HepG2 (cell line): ENCODE data around the gene CD7. TPM values are rescaled to one million over a fixed set of nuclear protein-coding genes. Genes with fewer than 3 reads are reported as not detected.

Experiments
- AGO2 ChIP-seq: fragments of 200-400 bp; formaldehyde crosslinking; optimal IDR thresholded peaks from 2 replicates; pipeline ENCODE3; 2017; ENCODE audit warnings: mild to moderate bottlenecking, low read depth, low read length, moderate library complexity
- CBFB ChIP-seq: sonication (generic); formaldehyde crosslinking; IDR thresholded peaks from 2 replicates; pipeline ENCODE4 v1.4.0; 2020; ENCODE audit warnings: missing genetic modification reagents
- CBX2 ChIP-seq, 2 experiments: fragments of 200-600 bp in 1 of 2; sonication (generic); formaldehyde crosslinking in 1 of 2; IDR thresholded peaks; 2 replicates each; pipeline versions ENCODE4 v1.7.0 to v1.8.1; 2018 to 2022; ENCODE audit warnings: low read depth in 2 of 2, low read length in 1 of 2, mild to moderate bottlenecking in 1 of 2, missing genetic modification reagents in 1 of 2
- CBX5 ChIP-seq: sonication (generic); formaldehyde crosslinking; IDR thresholded peaks from 2 replicates; pipeline ENCODE4 v1.4.0; 2020; ENCODE audit warnings: missing genetic modification reagents, borderline replicate concordance
- CENPBD1 ChIP-seq: sonication (generic); formaldehyde crosslinking; IDR thresholded peaks from 2 replicates; pipeline ENCODE4 v1.8.0; 2022; ENCODE audit warnings: missing genetic modification reagents, low read depth, mild to moderate bottlenecking, borderline replicate concordance
- DMAP1 ChIP-seq: IDR thresholded peaks from 2 replicates; pipeline ENCODE4 v1.6.1; 2016
- E2F5 ChIP-seq: sonication (generic); formaldehyde crosslinking; conservative IDR thresholded peaks from 2 replicates; pipeline ENCODE4 v1.4.0; 2020; ENCODE audit warnings: missing genetic modification reagents
- FOSL1 ChIP-seq: sonication (generic); formaldehyde crosslinking; IDR thresholded peaks from 2 replicates; pipeline ENCODE4 v1.9.0; 2021; ENCODE audit warnings: missing genetic modification reagents, borderline replicate concordance
- HIVEP1 ChIP-seq: sonication (generic); formaldehyde crosslinking; IDR thresholded peaks from 2 replicates; pipeline ENCODE4 v1.4.0; 2020; ENCODE audit warnings: mild to moderate bottlenecking, missing genetic modification reagents
- KLF15 ChIP-seq: sonication (generic); formaldehyde crosslinking; IDR thresholded peaks from 2 replicates; pipeline ENCODE4 v1.8.1; 2023; ENCODE audit warnings: borderline replicate concordance, mild to moderate bottlenecking, inconsistent platforms, missing genetic modification reagents, mixed read lengths
- MXI1 ChIP-seq: IDR thresholded peaks from 3 replicates; pipeline ENCODE4 v1.6.1; 2012; ENCODE audit warnings: low read depth, low read length, inconsistent platforms, borderline replicate concordance
- NCOA2 ChIP-seq: sonication (generic); formaldehyde crosslinking; IDR thresholded peaks from 2 replicates; pipeline ENCODE4 v1.8.0; 2022; ENCODE audit warnings: inconsistent platforms
- POLR2A ChIP-seq, 2 experiments: IDR thresholded peaks; 2 replicates each; pipeline ENCODE4 v1.6.1; 2011; ENCODE audit warnings: low read depth in 2 of 2, low read length in 2 of 2, mild to moderate bottlenecking in 1 of 2, moderate library complexity in 1 of 2; ENCODE audit not compliant: insufficient read depth in 1 of 2
- RARG ChIP-seq: sonication (generic); formaldehyde crosslinking; IDR thresholded peaks from 2 replicates; pipeline ENCODE4 v1.4.0; 2020; ENCODE audit warnings: low read depth, mild to moderate bottlenecking, missing genetic modification reagents
- SKI ChIP-seq: fragments of 450-650 bp; IDR thresholded peaks from one replicate; pipeline ENCODE4 v1.6.1; 2018; ENCODE audit warnings: mild to moderate bottlenecking; ENCODE audit not compliant: partially characterized antibody
- SRY ChIP-seq: sonication (generic); formaldehyde crosslinking; IDR thresholded peaks from 2 replicates; pipeline ENCODE4 v1.8.0; 2022; ENCODE audit warnings: mild to moderate bottlenecking, missing genetic modification reagents
- ZFP36L1 ChIP-seq: sonication (generic); formaldehyde crosslinking; IDR thresholded peaks from 2 replicates; pipeline ENCODE4 v1.8.0; 2022; ENCODE audit warnings: mild to moderate bottlenecking, missing genetic modification reagents, moderate library complexity
- ZIK1 ChIP-seq: sonication (generic); formaldehyde crosslinking; IDR thresholded peaks from 2 replicates; pipeline ENCODE4 v1.5.0; 2020; ENCODE audit warnings: mild to moderate bottlenecking, low read depth, missing genetic modification reagents, borderline replicate concordance
- ZKSCAN1 ChIP-seq: fragments of 150-350 bp; IDR thresholded peaks from 2 replicates; pipeline ENCODE4 v1.6.1; 2014; ENCODE audit warnings: low read length
- ZNF282 ChIP-seq: fragments of 450-650 bp; IDR thresholded peaks from 2 replicates; pipeline ENCODE4 v1.6.1; 2018; ENCODE audit not compliant: partially characterized antibody
- ZNF510 ChIP-seq: sonication (generic); formaldehyde crosslinking; IDR thresholded peaks from 2 replicates; pipeline ENCODE4 v1.4.0; 2020; ENCODE audit warnings: low read depth, mild to moderate bottlenecking, missing genetic modification reagents
- ZNF563 ChIP-seq: sonication (generic); formaldehyde crosslinking; IDR thresholded peaks from 2 replicates; pipeline ENCODE4 v1.8.0; 2022; ENCODE audit warnings: mild to moderate bottlenecking, moderate library complexity, missing genetic modification reagents
- ZNF615 ChIP-seq: sonication (generic); formaldehyde crosslinking; IDR thresholded peaks from 2 replicates; pipeline ENCODE4 v1.5.0; 2020; ENCODE audit warnings: mild to moderate bottlenecking, missing genetic modification reagents, borderline replicate concordance
- ZNF841 ChIP-seq: sonication (generic); formaldehyde crosslinking; IDR thresholded peaks from 2 replicates; pipeline ENCODE4 v1.8.1; 2023; ENCODE audit warnings: missing genetic modification reagents, borderline replicate concordance
- ZSCAN25 ChIP-seq: sonication (generic); formaldehyde crosslinking; IDR thresholded peaks from 2 replicates; pipeline ENCODE4 v1.8.0; 2022; ENCODE audit warnings: mild to moderate bottlenecking, missing genetic modification reagents
- polyA plus RNA-seq, 8 experiments: library from polyadenylated mRNA; depleted of rRNA in 3 of 8; stranded (reverse) in 7 of 8; unstranded in 1 of 8; fragments of >200 nt; fragmentation: Illumina TruSeq in 4 of 8; extraction: Trizol in 4 of 8; gene quantifications; 2 replicates each; pipeline versions ENCODE4 v1.2.1 to v1.2.3, GENCODE V29; 2011 to 2016; ENCODE audit warnings: low read depth in 4 of 8, missing spikeins in 1 of 8, mixed read lengths in 1 of 8; ENCODE audit not compliant: insufficient read depth in 1 of 8
- total RNA-seq, 5 experiments: library from RNA; depleted of rRNA; stranded (reverse); fragments of >200 nt; fragmentation: Illumina TruSeq; extraction: Trizol; gene quantifications; 2 replicates each; pipeline ENCODE4 v1.2.3, GENCODE V29; 2016; ENCODE audit warnings: low read depth in 1 of 5
- TF ChIP-seq, protein P1 (sequence below): sonication (generic); formaldehyde crosslinking; IDR thresholded peaks from 2 replicates; pipeline ENCODE4 v1.4.0; 2020; ENCODE audit warnings: missing genetic modification reagents, borderline replicate concordance

Gene CD7
- total and polyA plus RNA-seq, 2 of the 13 experiments (the other 11 are each of a cell fraction or from before 2014, with no cell fraction given), result 67.6 to 76.4 TPM

- TF ChIP-seq ZNF615 (CRISPR knock-in tag), result no peak
- no peak for TF ChIP-seq E2F5 (CRISPR knock-in tag)
- TF ChIP-seq ZKSCAN1, result no peak
- no peak for TF ChIP-seq FOSL1 (CRISPR knock-in tag)
- TF ChIP-seq, protein P1, sequence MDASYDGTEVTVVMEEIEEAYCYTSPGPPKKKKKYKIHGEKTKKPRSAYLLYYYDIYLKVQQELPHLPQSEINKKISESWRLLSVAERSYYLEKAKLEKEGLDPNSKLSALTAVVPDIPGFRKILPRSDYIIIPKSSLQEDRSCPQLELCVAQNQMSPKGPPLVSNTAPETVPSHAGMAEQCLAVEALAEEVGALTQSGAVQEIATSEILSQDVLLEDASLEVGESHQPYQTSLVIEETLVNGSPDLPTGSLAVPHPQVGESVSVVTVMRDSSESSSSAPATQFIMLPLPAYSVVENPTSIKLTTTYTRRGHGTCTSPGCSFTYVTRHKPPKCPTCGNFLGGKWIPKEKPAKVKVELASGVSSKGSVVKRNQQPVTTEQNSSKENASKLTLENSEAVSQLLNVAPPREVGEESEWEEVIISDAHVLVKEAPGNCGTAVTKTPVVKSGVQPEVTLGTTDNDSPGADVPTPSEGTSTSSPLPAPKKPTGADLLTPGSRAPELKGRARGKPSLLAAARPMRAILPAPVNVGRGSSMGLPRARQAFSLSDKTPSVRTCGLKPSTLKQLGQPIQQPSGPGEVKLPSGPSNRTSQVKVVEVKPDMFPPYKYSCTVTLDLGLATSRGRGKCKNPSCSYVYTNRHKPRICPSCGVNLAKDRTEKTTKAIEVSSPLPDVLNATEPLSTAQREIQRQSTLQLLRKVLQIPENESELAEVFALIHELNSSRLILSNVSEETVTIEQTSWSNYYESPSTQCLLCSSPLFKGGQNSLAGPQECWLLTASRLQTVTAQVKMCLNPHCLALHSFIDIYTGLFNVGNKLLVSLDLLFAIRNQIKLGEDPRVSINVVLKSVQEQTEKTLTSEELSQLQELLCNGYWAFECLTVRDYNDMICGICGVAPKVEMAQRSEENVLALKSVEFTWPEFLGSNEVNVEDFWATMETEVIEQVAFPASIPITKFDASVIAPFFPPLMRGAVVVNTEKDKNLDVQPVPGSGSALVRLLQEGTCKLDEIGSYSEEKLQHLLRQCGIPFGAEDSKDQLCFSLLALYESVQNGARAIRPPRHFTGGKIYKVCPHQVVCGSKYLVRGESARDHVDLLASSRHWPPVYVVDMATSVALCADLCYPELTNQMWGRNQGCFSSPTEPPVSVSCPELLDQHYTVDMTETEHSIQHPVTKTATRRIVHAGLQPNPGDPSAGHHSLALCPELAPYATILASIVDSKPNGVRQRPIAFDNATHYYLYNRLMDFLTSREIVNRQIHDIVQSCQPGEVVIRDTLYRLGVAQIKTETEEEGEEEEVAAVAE (CRISPR knock-in tag), result 0 out of 2 replicates have a peak, but pooled peaks have one; percentile 16
- TF ChIP-seq ZIK1 (CRISPR knock-in tag), result no peak
- TF ChIP-seq CBX5 (CRISPR knock-in tag), result peak; percentile 14; the same call in 1 of the 2 replicates
- no peak for TF ChIP-seq CENPBD1 (CRISPR knock-in tag)
- TF ChIP-seq CBFB (CRISPR knock-in tag), result no peak
- no peak for TF ChIP-seq ZNF510 (CRISPR knock-in tag)
- no peak for TF ChIP-seq ZNF841
- no peak for TF ChIP-seq KLF15 (CRISPR knock-in tag)
- TF ChIP-seq HIVEP1 (CRISPR knock-in tag), result 0 out of 2 replicates have a peak, but pooled peaks have one; percentile 17
- TF ChIP-seq POLR2A (IDR thresholded peaks at IDR 0.05; ENCODE audit: insufficient read depth in 1 of 2, low read depth in 2 of 2, low read length in 2 of 2), result 0 out of 4 replicates have a peak, but pooled peaks of 1 of the 2 experiments have one; percentile 34
- TF ChIP-seq AGO2, result peak; percentile 55
- TF ChIP-seq ZNF563, result no peak
- TF ChIP-seq CBX2 (IDR thresholded peaks at IDR 0.05; ENCODE audit: low read depth, low read length), result no peak
- no peak for TF ChIP-seq CBX2 (CRISPR knock-in tag; IDR thresholded peaks at IDR 0.05; ENCODE audit: low read depth)
- peak; percentile 18; the same call in 1 of the 2 replicates for TF ChIP-seq NCOA2
- no peak for TF ChIP-seq SRY (CRISPR knock-in tag)
- peak; percentile 43; the same call in 1 of the 2 replicates for TF ChIP-seq DMAP1 (CRISPR knock-in tag)
- no peak for TF ChIP-seq MXI1
- TF ChIP-seq ZNF282, result no peak
- no peak for TF ChIP-seq SKI
- no peak for TF ChIP-seq RARG (CRISPR knock-in tag)
- no peak for TF ChIP-seq ZSCAN25 (CRISPR knock-in tag)
- no peak for TF ChIP-seq ZFP36L1 (CRISPR knock-in tag)
These were observed 25.1 kb upstream of the CD7 start (continued) for GRCh38 chr17:82342361-82343079.
